HuH-7.5 (cell line): Measurements from ENCODE around the gene CYB5D1.

Experiments
- DNase-seq: peaks from one replicate; pipeline ENCODE4 v3.0.0; 2011; ENCODE audit warnings: low spot score

CYB5D1 gene

DNA sequence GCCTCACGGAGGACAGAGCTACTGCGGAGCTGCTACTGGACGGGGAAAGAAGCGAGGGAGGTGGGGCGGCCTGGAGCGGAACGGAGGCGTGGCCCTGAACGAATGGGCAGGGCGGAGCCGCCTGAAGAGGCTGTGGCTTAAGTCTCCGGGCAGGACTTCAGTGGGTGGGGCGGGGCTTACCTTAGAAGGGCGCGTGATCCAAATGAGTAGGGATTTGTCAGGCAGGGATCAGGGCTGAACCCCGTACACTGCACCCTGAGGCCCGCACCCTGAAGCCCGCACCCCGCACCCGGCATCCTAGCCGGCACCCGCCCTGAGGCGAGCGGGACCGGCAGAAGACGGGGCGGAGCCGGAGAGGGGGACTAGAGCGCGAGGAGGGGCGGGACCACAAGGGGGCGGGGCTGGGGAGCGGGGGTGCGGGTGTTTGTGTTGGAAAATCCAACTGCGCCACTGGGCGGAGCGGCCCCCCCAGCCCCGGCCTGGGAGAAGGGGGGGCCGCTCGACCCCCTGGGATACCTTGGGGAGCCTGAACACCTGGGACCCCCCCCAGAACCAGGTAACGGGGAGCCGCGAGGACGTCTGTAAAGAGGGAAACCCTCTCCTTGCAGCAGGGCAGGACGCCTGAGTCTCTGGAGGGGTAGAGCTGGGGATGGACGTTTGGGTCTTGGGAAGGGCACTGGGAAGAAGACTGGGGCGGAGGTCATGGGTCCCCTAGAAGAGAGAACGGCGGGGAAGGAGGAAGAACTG, 23.8 kb upstream of the CYB5D1 start, which contains the start of gene KDM6B:
Gene KDM6B, plus strand, starts transcription at position 423 of the 747 bp plus-strand sequence. CDS start 11,338 bp downstream, outside the sequence.
- peak; percentile 77 for DNase-seq

DNA sequence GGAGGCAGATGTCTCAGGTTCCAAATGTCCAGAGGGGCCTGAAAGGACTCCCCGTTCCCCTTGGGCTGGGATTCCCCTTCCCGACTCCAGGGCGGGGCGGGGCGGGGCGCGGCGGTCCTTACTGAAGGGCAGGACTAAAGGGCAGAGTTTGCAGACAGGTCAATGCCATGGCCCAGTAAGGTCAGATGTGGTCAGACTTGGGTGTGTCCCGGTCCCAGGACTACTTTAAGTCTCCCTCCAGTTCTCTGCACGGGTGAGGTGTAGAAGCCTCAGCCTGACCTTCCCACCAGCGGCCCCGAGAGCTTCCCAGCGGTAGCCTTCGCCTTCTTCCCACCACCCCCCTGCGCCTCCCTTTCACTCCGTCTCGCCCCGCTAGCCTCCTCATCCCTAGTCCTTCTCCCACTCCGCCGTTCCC, 23.3 kb upstream of the CYB5D1 start:
- DNase-seq: peak; percentile 48

DNA sequence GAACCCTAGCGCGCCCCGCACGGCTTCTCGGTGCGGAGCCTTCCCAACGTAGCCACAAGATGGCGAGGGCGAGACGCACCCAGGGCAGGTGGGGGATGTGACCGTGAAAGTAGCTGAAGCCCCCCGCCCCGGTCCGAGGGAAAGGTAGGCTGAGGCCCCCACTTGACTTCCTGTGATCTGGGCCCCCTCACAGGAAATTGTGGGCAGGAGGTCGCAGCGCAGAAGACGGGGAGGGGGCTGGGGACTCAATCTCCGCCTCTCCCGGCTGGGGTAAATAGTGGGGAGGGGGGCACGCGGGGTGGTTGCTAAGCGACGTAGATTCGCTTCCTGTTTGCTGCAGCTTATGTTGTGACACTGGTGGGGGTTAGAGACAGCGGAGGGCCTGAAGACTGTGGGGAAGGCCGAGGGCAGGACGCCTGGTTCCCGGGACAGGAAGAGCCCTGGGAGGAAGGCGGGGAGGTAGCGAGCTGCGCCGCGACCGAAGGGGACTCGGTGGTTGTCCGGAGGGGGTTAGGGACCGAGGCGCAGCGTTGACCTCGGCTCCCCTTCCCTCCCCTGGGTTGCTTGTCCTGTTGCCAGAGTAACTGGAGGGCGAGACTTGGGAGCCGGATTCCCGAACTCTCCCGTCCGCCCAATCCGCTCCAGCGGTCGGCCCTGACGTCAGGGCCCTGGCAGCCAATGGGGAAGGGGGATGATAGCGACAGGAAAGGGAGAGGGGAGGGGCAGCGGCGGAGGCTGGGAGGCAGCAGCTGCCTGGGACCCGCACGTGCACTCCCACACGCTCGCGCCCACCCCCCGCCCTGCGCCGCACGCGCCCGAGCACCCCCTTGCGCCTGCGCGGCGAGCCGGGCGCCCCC, 22.6 kb upstream of the CYB5D1 start:
- DNase-seq: peak; percentile 86

DNA sequence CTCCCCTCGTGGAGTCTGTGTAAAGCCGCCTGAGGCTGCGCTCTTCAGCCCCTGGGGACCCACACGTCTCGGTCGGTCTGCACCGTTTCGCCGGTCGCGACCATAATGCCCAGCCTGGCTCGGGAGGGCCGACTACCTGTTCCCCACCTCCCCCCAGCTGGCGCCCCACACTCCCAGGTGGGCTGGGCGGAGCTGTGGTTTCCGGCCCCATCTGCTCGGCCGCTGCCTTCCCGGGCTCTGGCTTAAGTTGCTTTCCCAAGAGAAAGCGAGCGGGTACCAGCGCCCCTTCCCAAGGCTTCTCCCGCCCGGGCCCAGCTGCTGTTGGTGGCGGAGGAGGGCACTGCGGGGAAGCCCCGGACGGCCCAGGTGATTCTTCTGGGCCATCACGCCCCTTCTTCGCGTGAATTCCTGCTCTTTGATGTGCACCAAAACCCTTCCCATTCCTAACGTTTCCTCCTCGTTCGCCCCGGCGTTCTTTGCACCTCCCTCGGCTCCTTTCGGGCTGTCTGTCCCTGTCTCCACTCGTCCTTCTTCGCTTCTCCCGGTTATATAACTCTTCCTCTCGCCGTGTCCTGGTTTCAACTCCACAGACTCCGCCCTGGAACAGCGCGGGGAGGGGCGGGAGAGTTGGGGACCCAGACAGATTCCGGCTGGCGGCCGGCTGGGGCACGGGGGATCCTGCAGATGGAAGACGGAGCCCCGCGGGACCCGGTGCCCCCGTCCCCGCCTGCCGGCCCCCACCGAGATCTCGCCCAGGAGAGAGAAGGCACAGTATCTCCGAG, 21.8 kb upstream of the CYB5D1 start:
- DNase-seq: no peak

DNA sequence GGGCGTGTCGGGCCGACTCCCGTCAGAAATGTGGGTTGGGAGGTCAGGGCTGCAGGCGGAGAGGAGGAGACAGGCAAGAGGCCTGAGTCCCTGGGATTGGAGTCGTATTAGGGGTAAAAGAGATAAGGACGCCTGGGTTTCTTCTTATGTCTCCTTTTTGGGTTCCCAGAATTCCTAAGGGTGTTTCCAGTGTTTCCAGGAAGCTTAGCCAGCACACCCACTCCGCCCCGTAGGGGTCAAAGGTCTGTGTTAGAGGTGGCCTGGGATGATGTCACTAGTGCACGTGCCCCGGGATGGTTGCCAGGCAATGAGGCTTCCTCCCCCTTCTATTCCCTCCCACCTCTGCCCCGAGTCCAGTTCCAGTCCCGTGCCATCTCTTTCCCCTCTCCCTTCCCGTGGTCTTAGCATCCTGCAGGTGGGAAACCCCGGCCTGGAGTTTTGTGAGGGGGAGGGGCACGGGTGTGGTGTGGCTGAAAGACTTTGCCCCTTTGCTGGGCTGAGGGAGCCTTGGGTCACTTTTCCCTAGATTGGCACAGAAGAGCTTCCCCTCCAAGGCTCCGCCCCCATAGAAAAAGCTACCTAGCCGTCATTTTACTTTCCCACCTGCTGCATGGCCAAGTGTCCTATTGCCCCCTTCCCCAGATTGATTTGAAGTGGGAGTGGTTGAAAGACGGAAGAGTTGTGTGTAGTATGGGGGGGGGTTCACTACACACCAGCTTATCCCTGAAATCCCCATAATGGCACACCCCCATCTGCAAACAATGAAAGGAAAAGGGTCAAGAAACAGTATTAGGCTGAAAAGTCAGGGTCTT, 21.0 kb upstream of the CYB5D1 start:
- peak; percentile 70 for DNase-seq

DNA sequence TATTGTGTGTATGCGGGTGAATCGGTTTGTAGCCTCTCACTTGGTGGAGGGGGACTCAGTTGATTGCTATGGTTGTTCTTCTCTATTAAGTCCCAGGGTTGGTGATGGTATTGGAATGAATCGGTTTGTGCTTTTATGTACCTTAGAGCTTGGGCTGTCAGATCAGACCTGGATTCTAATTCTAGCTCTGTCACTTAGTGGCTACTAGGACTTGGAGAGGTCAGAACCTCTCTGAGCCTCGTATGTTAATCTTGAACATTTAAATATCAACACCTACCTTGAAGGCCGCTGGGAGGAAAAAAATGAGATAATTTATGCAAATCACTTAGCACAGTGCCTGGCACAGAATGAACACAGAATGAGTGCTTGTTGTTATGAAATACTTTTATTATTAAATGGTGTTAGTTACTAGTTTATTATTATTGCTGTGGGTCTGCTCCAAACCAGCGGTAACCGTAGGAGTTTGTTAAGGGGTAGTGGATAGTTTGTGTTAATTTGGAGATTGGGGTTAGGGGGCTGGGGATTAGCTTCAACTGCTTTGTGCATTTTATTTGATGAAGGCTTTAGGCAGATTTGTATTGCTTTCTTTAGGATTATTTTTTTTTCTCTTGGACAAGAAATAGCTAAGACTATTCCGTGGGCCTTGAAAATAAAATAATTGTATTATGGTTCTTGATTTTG, 20.3 kb upstream of the CYB5D1 start:
- no peak for DNase-seq

DNA sequence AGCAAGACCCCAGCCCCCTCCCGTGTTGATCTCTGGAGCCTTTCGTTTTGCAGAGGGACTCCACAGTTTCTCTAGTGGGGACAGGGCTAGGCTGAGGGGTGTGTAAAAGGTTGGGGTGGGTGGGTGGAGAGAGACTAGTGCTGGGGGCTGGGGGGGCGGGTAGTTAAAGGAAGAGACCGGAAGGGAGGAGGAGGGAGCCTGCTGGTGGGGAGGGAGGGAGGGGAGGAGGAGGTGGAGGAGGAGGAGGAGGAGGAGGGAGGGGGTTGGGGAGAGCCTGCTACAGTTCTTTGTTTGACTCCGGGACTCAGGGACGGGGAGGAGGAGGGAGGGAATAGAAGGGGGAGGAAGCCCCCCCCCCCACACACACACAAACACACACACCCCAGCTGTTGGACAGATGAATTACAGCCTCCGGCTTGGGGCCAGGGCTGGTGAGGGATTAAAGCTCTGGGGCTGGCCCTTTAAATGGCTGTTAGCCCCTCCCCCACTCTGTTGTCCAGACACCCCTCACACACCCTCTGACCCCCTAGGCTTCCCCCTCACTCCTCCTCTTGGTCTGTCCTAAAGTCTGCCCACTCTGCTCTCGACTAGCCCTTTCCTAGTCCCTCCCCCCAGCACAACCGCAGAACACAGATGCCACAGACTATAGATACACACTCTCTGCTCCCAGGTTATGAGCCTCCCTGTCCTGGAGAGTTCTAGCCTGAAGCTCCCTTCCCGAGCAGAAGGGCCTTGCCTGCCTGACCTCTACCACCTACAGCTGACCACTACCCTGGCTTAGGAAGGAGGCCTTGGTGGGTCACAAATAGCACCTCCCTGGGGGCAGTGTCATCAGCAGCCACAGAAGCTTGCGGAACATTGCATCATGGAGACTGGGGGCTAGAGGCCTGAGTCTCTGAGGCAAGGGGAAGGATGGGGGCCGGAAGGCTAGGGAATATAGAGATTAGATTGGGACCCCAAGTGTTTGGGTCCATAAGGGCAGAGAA, 19.4 kb upstream of the CYB5D1 start:
- DNase-seq: peak; percentile 41

DNA sequence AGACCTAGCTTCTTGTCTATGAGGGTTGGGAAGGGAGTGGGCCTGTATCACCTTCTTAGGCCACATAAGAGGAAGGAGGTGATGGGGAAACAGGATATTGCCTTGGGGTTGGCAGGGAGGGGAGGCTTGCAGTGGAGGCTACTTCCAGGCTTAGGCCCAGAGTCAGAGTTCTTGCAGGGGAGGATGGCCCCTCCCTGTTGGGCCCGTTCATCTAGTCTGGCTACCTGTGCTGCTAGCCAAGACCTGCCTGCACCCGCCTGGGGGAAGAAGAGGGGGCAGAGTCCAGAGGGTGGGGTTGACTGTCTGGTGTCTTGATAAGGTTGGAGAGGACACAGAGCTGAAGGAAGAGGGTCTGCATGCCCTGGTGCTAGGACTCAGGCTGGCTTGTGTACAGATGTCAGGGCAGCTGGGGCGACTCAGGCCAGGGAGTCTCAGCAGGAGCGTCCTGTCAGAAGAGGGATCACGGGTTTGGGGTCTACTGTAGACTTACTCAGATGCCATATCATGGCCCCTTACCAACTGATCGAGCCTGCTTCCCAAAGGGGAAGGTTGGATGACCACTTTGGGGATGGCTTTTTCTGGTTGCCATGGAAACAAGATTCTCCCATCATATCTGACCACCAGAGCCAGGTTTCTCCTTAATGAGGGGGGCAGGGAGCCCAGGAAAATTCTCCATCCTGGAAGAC, 18.5 kb upstream of the CYB5D1 start:
- DNase-seq: no peak

DNA sequence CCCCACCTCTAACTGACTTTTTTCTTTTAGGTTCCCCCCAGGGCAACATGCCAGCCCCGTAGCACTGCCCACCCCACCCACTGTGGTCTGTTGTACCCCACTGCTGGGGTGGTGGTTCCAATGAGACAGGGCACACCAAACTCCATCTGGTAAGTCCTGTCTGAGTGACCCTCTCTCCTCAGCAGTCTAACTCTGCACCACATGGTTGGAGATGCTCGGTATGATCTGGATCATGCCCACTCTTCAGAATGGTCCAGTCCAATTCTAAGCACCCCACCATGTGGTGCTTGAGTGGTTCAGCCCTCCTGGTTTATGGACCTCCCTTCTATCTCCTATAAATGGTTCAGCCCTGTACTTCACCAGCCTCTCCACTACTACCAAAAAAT, 17.9 kb upstream of the CYB5D1 start:
- no peak for DNase-seq

DNA sequence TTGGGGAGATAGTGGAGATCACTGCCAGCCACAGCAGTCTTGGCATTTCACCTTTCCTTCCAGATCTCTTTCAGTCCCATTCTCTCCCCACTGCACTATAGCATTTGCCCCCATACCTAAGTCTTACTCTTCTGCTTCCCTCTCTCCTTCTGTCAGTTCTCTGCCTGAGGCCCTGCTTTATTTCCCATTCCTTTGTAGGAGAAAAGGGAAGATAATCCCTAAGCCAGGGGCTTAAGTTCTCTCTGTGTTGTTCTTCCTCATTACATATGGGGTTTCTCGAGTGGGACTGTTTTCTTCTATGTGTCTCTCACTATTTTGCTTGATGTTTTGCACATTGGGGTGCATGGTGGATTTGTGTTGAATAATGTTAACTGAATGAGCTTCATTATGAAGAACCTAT, 17.4 kb upstream of the CYB5D1 start:
- no peak for DNase-seq

DNA sequence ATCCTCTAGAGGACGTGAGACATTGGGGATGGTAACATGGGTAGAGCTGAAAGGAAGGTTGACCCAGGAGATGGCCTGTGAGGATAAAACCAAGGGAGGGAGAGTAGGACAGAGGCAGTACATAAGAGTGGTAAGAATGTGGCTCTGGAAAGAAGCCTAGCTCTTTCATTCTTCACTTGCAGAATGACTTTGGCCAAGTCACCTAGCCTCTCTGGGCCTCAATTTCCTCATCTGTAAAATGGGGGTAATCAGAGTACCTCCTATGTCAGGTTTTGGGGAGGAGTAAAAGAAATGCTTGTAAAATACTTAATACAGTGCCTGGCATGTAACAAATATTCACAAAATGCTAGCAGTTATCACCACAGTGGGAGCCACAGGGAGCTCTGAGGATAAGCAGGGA, 16.9 kb upstream of the CYB5D1 start:
- no peak for DNase-seq

DNA sequence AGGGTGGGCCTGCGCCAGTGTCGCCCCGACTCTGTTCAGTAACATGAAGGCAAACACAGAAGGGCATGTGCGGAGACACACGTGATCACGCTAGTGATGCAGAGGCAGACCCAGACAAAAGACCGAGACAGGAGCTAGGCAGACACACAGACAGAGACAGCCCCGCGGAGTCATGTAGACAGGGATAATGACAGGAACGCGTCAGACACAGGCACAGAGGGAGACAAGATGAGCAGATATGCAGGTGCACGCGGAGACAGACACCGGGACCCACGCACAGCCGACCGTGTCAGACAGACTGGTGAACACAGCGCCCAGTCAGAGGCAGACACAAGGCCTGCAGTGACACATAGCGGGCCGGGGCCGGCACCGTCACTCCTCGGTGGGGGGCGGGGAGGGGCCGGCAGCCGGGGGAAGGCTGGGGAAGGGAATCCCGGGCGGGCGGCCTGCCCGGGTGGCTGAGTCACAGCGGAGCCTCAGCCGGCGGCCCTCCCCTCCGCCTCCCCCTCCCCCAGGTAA, 16.3 kb upstream of the CYB5D1 start:
- DNase-seq: peak; percentile 54

DNA sequence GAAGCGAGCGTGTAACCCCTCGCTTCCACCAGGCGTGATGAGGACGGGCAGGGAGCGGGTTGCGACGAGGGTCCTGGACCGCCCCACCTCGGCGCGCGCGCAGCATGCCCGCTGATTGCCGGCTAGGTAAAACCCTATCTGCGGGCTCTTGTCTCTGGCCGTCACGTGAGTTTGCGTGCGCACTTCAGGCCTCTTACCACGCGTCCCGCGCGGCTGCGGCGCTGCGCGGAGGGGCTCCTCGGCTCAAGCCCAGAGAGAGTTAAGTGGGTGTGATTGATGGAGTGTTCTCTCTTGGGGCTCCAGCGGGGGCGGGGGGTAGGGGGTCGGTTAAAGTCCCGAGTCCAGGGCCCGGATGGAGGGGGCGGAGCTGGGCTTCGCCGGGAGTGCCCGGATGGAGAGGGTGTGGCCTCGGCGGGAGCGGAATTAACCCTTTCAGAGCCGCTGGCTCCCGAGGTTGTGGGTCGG, 15.9 kb upstream of the CYB5D1 start:
- DNase-seq: peak; percentile 80

DNA sequence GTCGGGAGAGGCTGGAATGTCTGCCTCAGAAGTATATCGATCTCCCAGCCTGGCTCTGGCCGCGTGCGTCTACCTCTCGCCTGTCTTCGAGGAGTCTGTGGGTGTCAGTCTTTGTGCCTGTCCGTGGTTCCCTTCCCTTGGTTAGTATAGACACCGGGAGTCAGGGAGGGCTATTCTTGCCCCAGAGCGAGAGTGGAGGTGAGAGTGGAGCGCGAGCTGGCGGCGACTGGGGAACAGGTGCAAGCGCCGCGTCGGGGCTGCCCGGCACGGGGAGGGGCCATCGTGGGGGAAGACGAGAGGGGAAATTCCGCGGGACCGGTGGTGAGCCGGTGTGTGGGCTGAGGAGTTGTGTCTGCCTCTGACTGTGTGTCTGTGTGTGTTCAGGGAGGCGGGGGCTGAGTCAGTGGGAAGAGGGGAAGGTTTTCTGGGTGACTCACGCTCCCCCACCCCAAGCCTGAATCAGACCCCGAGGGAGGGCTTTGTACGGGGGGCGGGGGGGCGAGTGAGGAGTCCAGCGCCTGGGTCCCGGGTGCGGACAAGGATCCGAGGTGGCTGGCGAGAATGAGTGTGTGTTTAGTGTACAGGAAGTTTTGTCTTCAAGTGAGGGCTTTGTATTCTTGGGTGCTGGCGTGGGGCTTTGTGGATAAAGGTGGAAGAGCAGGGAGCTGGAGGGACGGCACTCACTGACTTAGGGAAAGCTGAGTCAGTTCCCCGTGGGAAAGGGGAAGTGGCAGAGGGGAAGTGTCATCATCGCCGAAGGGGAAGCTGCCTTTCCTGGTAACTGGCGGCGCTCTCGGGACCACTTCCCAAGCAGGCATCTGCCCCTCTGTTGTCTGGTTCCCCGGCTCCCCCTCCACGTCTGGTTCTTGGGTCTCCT, 15.2 kb upstream of the CYB5D1 start:
- peak; percentile 39 for DNase-seq

DNA sequence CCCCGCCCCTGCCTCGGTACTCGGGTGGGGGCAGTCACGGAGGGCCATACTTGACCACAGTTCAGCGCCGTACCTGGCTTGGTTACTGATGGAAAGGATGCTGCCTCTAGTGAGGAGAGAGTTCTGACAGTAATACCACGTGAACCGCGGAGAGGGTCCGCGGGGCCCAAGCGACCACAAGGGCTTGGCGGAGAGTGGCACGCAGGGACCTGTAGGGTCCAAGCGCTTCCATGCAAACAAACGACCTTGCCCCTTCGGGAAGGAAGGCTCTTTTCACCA, 14.6 kb upstream of the CYB5D1 start:
- no peak for DNase-seq

DNA sequence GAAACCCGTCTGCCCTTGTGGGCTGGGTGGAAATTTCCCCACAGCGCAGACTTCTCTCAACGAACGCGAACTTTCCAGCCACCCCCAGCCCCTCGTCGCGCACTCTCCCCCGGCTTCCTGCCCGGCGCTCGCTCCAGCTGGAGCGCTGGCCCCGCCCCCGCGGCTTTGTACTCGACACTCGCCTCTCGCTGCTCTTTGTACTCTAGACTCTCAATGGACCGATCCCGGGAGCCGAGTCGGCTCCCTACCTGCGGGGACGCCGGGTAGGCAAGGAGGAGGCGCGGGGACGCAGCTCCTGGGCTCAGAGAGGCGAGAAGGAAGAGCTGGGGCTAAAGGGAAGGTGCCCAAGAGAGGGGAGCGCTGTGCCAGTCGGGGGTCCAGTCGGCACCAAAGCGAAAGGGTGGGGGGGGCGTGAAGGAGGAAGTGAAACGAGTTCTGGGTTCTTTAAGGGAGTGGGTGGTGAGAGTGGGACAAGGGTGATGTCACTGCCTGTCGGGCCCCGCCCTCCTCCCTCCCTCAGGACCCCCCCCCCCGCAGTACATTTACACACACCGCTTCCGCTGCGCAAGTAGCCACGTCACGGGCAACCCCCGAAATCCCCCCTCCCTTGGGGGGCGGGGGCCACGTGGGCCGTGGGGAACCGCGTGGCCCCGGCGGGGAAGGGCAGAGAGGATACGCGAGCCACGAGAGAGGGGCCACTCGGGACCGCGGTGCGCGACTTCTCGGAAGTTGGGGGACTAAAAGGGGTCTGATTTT, 14.1 kb upstream of the CYB5D1 start:
- peak; percentile 82 for DNase-seq
